ENCODE measurements around the gene UPK3A.

The UPK3A gene

GRCh38 chr22:45291061-45291930, 6.5 kb downstream of the UPK3A start:
- Histone ChIP-seq H3F3A (ENCODE audit: insufficient read depth, low read length) (no peaks in the 10 kb centered on the region), H3K9me3 (replicated peaks; ENCODE audit: insufficient read depth, low read length) (no peaks in the 10 kb centered on the region), H3K36me3 (replicated peaks; ENCODE audit: insufficient read depth, low read length) (no peaks in the 10 kb centered on the region), H3K27me3 (replicated peaks; ENCODE audit: insufficient read depth, low read length) (peaks cover 4% of the 10 kb centered on the region; the same call in 1 of the 2 replicates), H3K9ac (ENCODE audit: low read length) (no peak overlapping the region), H3K79me2 (ENCODE audit: low read length) (no peaks in the 10 kb centered on the region), H3K9me2 (replicated peaks; ENCODE audit: insufficient read depth, low read length) (no peaks in the 10 kb centered on the region), H3K4me1 (ENCODE audit: low read length) (no peaks in the 10 kb centered on the region; the same call in 1 of the 2 replicates), H3K4me2 (ENCODE audit: low read depth, low read length) (no peak overlapping the region), H3K4me3 (ENCODE audit: low read length) (no peak overlapping the region), H2AFZ (ENCODE audit: low read length) (no peak overlapping the region), H4K20me1 (ENCODE audit: insufficient read depth, low read length) (no peaks in the 10 kb centered on the region), H3K27ac (ENCODE audit: low read length) (no peak overlapping the region)
- no peak for TF ChIP-seq EZH2phosphoT487 (IDR thresholded peaks at IDR 0.05; ENCODE audit: low read length)
- no peak for TF ChIP-seq CTCF (IDR thresholded peaks at IDR 0.05; ENCODE audit: low read length)
- no peak for TF ChIP-seq EZH2 (optimal IDR thresholded peaks at IDR 0.05; ENCODE audit: low read depth, low read length)
- DNase-seq: no peak

GRCh38 chr22:45291931-45292290, 7.2 kb downstream of the UPK3A start:
- no peak overlapping the region for H3K4me3 ChIP-seq (ENCODE audit: low read length)
- no peaks in the 10 kb centered on the region for H4K20me1 ChIP-seq (ENCODE audit: insufficient read depth, low read length)
- no peaks in the 10 kb centered on the region for H3K9me3 ChIP-seq (replicated peaks; ENCODE audit: insufficient read depth, low read length)
- H2AFZ ChIP-seq (ENCODE audit: low read length): no peak overlapping the region
- H3K27ac ChIP-seq (ENCODE audit: low read length): no peak overlapping the region
- no peak for TF ChIP-seq EZH2 (optimal IDR thresholded peaks at IDR 0.05; ENCODE audit: low read depth, low read length)
- DNase-seq: no peak
- no peaks in the 10 kb centered on the region; the same call in 1 of the 2 replicates for H3K4me1 ChIP-seq (ENCODE audit: low read length)
- no peaks in the 10 kb centered on the region for H3K9me2 ChIP-seq (replicated peaks; ENCODE audit: insufficient read depth, low read length)
- H3K36me3 ChIP-seq (replicated peaks; ENCODE audit: insufficient read depth, low read length): no peaks in the 10 kb centered on the region
- H3F3A ChIP-seq (ENCODE audit: insufficient read depth, low read length): no peaks in the 10 kb centered on the region
- H3K9ac ChIP-seq (ENCODE audit: low read length): no peak overlapping the region
- H3K79me2 ChIP-seq (ENCODE audit: low read length): no peaks in the 10 kb centered on the region
- peaks cover 4% of the 10 kb centered on the region for H3K27me3 ChIP-seq (replicated peaks; ENCODE audit: insufficient read depth, low read length)
- no peak overlapping the region for H3K4me2 ChIP-seq (ENCODE audit: low read depth, low read length)

- TF ChIP-seq EZH2phosphoT487 (IDR thresholded peaks at IDR 0.05; ENCODE audit: low read length) (no peak), EZH2 (optimal IDR thresholded peaks at IDR 0.05; ENCODE audit: low read depth, low read length) (no peak), CTCF (IDR thresholded peaks at IDR 0.05; ENCODE audit: low read length) (no peak)
- DNase-seq: no peak
- H2AFZ ChIP-seq (ENCODE audit: low read length): no peak overlapping the region
- no peaks in the 10 kb centered on the region; the same call in 1 of the 2 replicates for H3K4me1 ChIP-seq (ENCODE audit: low read length)
- no peaks in the 10 kb centered on the region for H3F3A ChIP-seq (ENCODE audit: insufficient read depth, low read length)
- no peaks in the 10 kb centered on the region for H4K20me1 ChIP-seq (ENCODE audit: insufficient read depth, low read length)
- no peak overlapping the region for H3K4me3 ChIP-seq (ENCODE audit: low read length)
- peaks cover 4% of the 10 kb centered on the region for H3K27me3 ChIP-seq (replicated peaks; ENCODE audit: insufficient read depth, low read length)
- H3K9ac ChIP-seq (ENCODE audit: low read length): no peak overlapping the region
- H3K36me3 ChIP-seq (replicated peaks; ENCODE audit: insufficient read depth, low read length): no peaks in the 10 kb centered on the region
- H3K79me2 ChIP-seq (ENCODE audit: low read length): no peaks in the 10 kb centered on the region
- H3K27ac ChIP-seq (ENCODE audit: low read length): no peak overlapping the region
- no peaks in the 10 kb centered on the region for H3K9me2 ChIP-seq (replicated peaks; ENCODE audit: insufficient read depth, low read length)
- no peaks in the 10 kb centered on the region for H3K9me3 ChIP-seq (replicated peaks; ENCODE audit: insufficient read depth, low read length)
- H3K4me2 ChIP-seq (ENCODE audit: low read depth, low read length): no peak overlapping the region
Measured at GRCh38 chr22:45292731-45293442, 8.1 kb downstream of the UPK3A start.

All from MM.1S (cell line).